NCI-H345 (cell line): ENCODE measurements around the gene HSF5.

Experiments used
- DNase-seq: peaks from one replicate; lab custom pipeline; 2025; lab: John Stamatoyannopoulos, UW

Gene HSF5

GRCh38 chr17:58487589-58488427 is at the start of gene HSF5:
TSS of gene HSF5 (minus strand) at chr17:58488408. CDS start at chr17:58488274, 134 bp downstream.
- DNase-seq = no peak

- DNase-seq = no peak
These were observed 49.1 kb upstream of the HSF5 start for GRCh38 chr17:58537266-58537665.

GRCh38 chr17:58536542-58536941 is 48.3 kb upstream of the HSF5 start:
- DNase-seq = no peak

- no peak for DNase-seq
These were observed 47.2 kb upstream of the HSF5 start for GRCh38 chr17:58535431-58535830.

GRCh38 chr17:58534901-58535421 is 46.8 kb upstream of the HSF5 start:
- no peak for DNase-seq

- no peak for DNase-seq
These were observed 46.1 kb upstream of the HSF5 start for GRCh38 chr17:58534331-58534730.

GRCh38 chr17:58533616-58534188 is 45.5 kb upstream of the HSF5 start:
- no peak for DNase-seq

- DNase-seq = no peak
These were observed 44.3 kb upstream of the HSF5 start for GRCh38 chr17:58532555-58532951.

GRCh38 chr17:58531661-58532554 is 43.7 kb upstream of the HSF5 start:
- DNase-seq = peak; percentile 62

GRCh38 chr17:58531122-58531521 is 42.9 kb upstream of the HSF5 start:
- DNase-seq = peak; percentile 20

GRCh38 chr17:58530655-58531054 is 42.4 kb upstream of the HSF5 start:
- DNase-seq = no peak

- no peak for DNase-seq
These were observed 41.1 kb upstream of the HSF5 start for GRCh38 chr17:58529275-58529674.

GRCh38 chr17:58528443-58528842 is 40.2 kb upstream of the HSF5 start:
- no peak for DNase-seq

- DNase-seq = no peak
These were observed 39.7 kb upstream of the HSF5 start for GRCh38 chr17:58527949-58528348.

- no peak for DNase-seq
These were observed 39.1 kb upstream of the HSF5 start for GRCh38 chr17:58527306-58527705.

- DNase-seq = no peak
These were observed 37.0 kb upstream of the HSF5 start for GRCh38 chr17:58525239-58525638.

GRCh38 chr17:58521680-58522079 is 33.5 kb upstream of the HSF5 start:
- no peak for DNase-seq

GRCh38 chr17:58520843-58521430 is 32.7 kb upstream of the HSF5 start:
- no peak for DNase-seq

GRCh38 chr17:58517928-58518609 is 29.9 kb upstream of the HSF5 start:
- peak; percentile 100 for DNase-seq

- no peak for DNase-seq
These were observed 29.2 kb upstream of the HSF5 start for GRCh38 chr17:58517378-58517927.
